HG03025 (cell line): Measurements from ENCODE around the gene INSR.
"Not testable (repeated sequence)": the region's sequence is repeated elsewhere in the genome, so short reads cannot be mapped to it uniquely, and the experiment has no call there.

Experiments used
- ATAC-seq: cut with Tn5 transposase; IDR thresholded peaks from one replicate; pipeline ENCODE4 v1.9.1; 2021; ENCODE audit warnings: mild to moderate bottlenecking, moderate library complexity; ENCODE audit not compliant: unreplicated experiment, low FRiP score

The INSR gene

DNA sequence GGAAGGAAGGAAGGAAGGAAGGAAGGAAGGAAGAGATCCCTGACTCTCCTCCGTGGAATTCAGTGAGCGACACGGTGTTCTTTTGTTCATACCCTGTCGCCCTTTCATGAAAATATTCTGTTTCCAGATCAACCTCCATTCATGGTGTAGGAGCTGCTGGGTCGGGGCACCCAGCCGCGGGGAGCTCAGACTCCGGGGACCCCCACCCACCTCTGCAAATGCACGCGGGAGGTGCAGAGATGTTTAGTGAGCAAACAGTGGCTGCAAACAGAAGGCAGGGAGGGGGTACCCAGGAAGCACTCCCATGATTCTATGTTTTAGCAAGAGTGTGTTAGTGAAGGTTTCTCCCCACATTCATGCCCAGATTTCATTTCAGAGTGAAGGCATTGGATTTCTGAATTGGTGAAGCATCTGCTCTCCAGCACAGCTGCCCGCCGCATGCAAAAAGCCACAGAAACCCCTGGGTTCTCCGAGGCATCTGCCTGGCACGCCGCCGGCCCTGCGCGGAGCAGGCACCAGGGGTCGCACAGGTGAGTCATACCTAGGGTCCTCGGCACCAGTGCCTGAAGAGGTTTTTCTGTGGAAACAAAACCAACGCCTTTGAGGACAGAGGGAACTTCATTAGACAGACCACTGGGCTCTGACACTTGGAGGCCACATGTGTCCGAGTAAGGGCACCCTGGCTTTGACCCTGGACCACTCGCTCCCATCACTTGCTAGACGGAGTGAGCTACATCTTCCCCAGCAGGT, 144.1 kb downstream of the INSR start:
- ATAC-seq: no peak

DNA sequence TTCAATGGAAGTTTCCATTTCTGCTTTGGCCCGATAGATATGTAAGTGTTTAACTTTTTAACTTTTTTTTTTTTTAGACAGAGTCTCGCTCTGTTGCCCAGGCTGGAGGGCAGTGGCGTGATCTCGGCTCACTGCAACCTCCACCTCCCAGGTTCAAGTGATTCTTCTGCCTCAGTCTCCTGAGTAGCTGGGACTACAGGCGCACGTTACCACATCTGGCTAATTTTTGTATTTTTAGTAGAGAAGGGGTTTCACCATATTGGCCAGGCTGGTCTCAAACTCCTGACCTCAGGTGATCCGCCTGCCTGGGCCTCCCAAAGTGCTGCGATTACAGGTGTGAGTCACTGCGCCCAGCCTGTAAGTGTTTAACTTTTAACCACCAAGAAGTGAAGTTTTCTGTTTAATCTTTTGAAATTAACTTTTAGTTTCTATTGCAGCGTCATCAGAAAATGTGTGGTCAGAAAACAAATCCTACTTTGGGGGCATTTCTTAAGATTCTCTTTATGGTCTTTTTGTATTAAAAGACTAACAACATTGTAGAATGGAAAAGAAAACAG, 147.0 kb downstream of the INSR start:
- not testable (repeated sequence) for ATAC-seq

DNA sequence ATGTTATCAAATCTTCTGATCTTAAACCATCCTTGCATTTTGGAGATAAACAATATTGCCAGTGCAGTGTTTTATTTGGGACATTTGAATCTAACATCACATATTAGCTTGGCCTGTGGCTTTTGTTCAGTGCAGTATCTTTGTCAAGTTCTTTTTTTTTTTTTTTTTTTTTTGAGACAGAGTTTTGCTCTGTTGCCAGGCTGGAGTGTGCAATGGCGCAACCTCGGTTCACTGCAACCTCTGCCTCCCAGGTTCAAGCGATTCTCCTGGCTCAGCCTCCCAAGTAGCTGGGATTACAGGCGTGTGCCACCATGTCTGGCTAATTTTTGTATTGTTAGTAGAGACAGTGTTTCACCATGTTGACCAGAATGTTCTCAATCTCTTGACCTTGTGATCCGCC, 148.1 kb downstream of the INSR start:
- ATAC-seq: not testable (repeated sequence)

DNA sequence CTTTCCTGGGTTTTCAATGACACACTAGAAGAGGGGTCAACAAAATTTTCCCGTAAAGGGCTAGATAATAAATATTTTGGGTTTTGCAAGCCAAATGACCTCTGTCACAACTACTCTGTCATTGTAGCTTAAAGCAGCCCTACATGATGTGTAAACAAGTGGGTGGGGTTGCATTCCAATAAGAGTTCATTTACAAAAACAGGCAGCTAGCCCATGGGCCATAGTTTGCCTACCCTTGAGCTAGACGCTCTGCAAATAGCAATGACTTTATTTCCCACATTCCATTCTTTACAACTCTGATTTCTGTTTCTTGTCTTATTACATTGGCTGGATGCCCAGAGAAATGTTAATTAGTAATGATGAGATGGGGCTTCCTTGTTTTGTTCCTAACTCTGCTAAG, 148.7 kb downstream of the INSR start:
- ATAC-seq: no peak

DNA sequence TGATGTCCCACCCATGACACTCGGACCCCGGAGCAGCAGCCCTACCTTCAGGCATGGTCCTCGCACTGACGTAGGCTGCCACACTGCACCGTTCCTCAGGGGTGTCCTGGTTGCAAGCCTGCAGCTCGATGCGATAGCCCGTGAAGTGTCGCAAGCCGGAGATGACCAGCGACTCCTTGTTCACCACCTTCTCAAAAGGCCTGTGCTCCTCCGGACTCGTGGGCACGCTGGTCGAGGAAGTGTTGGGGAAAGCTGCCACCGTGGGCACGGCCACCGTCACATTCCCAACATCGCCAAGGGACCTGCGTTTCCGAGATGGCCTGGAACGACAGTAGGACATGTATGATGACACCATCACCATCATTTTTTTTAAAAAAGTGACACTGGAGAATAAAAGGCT, 151.4 kb downstream of the INSR start:
- no peak for ATAC-seq

DNA sequence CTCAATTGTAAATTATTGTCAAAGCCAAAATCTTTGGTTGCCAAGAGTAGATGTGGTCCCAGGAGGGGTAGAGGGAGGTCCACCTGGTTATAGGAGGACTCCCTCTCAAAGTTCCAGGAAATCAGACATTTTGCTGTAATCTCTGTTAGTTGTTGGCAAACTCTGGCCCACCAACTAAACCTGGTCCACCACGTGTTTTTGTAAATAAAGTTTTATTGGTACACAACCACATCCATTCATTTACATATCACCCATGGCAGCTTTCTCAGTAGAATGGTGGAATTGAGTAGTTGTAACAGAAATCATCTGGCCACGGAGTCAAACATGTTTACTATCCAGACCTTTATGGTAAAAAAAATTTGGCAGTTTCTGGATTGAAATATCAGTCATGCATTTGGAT, 154.1 kb downstream of the INSR start:
- ATAC-seq: no peak

DNA sequence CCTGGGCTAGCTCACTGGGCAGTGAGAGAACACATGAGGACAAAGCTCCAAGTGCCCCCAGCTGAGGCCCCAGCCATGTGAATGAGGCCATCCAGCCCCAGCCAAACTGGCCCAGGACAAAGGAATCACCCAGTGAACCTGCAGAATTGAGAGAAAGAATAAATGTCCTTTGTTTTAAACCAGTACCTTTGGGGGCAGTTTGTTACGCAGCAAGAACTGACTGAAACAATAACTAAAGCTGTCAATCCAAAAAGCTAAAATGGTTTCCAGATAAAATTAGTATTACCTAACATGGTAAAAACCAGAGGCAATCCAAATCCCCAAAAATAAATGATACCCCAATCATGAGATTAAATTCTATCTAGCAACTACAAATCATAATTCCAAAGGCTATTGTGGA, 155.1 kb downstream of the INSR start:
- no peak for ATAC-seq

DNA sequence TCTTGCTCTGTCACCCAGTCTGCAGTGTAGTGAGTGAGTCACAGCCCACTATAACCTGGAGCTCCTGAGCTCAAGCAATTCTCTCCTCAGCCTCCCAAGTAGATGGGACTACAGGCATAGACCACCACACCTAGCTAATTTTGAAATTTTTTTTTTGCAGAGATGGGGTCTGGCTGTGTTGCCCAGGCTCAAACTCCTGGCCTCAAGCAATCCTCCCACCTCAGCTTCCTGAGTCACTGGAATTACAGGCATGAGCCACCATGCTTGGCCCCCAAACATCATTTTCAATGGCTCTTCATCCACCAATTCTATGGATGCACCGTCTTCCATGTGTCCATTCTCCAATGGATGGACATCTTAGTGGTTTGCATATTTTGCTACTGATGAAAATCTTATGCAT, 155.8 kb downstream of the INSR start:
- ATAC-seq: no peak

DNA sequence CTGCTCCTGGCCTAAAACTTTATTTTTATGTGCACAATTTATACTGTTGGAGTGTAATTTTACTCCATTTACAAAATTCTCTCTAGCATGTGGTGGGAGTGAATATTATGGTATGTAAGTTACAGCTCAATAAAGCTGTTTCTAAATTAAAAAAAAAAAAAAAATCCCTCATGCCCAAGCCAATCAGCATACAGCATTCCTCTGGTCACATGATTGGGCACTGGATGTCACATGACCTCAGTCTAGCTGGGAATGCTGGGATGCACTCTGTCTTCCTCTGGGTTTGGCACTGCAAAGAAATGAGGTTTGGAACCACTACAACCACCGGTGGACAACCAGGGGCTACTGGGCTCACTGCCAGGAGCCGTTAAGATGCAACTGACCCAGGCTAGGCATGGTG, 157.1 kb downstream of the INSR start:
- ATAC-seq: no peak

DNA sequence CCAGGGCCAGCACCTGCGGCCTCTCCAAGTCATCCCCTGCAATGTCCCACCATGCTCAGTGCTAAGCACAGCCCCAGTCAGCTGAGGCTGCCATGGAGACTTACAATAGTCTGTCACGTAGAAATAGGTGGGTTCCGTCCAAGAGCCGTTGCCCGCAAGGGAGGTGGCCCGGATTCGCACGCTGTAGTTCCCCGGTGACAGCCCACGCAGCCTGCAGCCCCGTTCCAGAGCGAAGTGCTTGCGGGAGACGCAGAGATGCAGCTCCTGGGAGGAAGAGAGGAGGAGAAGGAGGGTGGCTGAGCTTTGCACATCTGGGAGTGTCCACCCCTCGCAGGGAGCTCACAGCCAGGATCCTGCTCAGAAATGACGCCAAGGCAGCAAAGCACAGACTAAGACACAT, 162.2 kb downstream of the INSR start:
- no peak for ATAC-seq

DNA sequence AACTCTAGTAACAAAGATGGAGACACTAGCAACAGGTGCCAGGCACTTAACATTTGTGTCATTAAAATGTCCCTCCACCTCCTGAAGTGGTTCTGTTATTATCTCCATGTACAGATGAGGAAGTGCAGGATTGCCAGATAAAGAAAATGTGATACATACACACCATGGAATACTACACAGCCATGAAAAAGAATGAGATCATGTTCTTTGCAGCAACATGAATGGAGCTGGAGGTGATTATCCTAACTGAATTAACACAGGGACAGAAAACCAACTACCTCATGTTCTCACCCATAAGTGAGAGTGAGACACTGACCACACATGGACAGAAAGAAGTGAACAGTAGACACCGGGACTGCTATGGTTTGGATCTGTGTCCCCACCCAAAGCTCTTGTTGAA, 164.2 kb downstream of the INSR start:
- no peak for ATAC-seq

DNA sequence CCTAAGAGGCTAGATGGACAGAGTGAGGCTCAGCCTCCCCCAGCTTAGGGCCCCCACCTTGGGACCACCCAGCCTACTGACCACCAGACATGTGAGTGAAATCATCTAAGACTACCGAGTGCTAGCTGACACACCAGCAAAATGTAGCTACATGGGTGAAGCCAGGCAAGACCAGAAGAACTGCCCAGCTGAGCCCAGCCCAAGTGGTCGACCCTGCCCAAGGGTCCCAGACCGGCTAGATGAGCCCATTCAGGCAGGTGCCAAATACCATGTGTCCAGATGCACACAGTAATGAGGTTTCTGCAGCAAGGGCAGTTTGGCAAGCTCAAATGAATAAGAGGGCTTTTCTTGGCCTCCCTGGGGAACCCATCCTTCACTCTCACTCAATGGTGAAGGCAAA, 168.1 kb downstream of the INSR start:
- ATAC-seq: no peak

DNA sequence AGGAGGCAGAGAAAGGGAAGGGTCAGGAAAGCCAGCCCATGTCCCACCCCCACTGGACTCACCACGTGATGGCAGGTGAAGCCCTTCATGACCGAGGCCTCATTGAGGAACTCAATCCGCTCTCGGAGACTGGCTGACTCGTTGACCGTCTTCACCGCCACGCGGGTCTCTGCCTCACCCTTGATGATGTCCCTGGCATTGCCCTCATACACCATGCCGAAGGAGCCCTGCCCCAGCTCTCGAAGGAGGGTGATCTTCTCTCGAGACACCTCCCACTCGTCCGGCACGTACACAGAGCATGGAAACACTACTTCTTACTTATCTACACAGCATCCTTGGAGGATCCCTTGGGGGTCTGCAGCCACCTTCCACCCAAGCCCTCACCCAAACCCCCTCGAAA, 169.0 kb downstream of the INSR start:
- no peak for ATAC-seq

DNA sequence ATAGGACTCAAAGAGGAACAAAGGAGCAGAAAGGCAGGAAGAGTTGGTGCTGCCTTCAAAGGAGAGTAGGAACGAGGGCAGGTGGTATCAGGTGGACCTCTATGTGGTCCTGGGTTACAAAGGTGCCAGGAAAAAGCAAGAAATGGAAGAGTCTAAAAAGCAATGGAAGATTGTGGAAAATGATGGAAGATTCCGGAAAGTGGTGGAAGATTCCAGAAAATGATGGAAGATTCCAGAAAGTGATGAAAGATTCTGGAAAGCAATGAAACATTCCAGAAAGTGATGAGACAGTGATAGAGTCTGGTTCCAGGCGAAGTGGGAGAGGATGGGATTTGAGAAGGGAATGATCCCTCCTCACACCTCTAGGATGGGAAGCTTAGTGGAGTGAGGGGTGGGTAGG, 169.4 kb downstream of the INSR start:
- ATAC-seq: no peak

DNA sequence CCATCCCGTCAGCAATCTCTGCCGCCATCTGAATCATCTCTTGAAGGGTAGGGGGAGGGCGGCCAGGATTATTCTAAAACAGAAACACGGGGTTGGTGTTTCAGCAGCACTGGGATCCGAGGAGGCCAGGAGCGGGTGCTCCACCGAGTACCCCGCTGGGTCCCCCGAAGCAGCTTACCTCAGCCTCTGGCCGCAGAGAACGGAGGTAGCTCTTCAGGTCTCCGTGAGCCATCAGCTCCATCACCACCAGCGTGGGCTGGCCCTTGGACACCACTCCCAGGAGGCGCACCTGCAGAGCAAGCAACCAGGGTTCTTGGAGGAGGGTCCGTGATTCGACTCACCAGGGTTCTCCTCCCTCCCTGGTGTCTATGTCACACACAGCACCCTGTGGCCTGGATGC, 171.5 kb downstream of the INSR start:
- no peak for ATAC-seq

DNA sequence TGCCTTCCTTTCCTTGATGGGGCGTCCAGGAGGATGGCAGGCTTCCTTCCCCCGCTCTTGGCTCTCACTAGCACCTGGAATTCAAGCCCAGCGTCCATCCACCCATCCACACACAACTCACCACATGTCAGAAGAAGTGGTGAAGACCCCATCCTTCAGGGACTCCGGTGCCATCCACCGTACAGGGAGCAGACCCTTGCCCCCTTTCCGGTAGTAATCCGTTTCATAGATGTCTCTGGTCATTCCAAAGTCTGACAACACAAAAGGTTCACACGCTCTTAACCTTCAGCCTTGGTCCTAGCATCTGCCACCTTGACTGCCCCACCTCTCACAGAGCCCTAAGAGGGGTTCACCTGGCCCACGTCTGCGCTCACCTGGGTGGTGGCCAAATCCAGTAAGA, 173.7 kb downstream of the INSR start:
- ATAC-seq: no peak

DNA sequence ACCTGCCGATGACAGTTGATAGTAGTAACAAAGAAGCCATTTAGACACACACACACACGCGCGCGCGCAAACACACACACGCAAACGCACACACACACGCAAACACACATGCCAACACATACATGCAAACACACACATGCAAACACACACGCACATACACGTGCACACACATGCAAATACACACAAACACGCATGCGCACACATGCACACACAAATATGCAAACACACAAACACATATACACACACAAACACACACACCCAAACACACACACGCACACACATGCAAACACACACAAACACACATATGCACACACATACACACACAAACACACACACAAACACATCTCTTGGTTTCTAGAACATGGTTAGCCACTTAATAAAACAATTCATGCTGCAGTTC, 174.6 kb downstream of the INSR start:
- no peak for ATAC-seq

DNA sequence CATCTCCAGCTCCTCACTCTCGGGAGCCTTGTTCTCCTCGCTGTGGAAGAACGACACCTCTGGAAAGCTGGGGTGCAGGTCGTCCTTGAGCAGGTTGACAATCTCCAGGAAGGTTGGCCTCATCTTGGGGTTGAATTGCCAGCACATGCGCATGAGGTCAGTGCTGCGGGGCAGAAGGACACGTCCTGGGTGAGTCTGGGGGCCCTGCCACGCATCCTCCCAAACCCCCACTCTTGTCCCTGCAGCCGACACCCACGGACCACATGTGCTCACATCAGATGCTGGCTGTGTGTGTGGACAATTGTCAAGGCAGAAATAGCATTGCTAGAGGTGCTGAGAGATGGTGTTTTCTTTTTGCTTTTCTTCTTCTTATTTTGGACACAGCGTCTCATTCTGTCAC, 177.0 kb downstream of the INSR start:
- no peak for ATAC-seq

DNA sequence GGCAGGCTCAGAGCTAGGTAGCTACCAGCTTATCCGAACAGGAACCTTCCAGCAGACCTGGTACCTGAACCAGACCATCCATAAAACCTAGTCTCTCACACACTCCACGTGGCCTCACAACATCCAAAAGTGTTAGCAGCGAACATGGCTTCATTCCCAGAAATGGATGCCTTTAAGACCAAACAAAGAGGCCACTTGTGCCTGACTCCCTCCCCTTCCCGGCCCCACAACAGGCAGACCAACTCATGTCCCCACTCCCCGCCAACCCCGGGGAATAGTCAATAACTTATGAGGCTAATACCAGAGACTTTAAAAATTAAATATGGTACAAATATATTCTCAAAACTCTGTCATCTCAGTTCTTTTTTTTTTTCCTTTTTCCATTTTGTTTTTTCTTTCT, 178.5 kb downstream of the INSR start:
- no peak for ATAC-seq

DNA sequence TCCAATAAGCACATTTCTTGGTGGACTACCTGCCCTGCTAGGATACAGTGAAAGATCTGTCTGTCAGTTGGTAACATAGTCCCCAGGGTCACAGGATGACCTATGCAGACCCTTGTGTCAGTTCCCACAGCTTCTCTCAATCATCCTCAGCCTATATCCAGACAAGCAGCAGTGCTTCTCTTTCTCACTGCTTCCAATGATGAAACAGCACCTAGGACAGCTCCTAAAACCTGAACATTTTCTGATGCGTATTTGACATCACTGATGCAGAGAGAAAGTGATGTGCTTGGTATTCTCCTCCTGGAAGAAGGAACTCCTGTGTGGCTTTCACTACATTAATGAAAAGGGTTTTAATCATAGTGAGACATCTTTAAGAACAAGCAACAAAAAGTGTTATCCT, 181.0 kb downstream of the INSR start:
- no peak for ATAC-seq

DNA sequence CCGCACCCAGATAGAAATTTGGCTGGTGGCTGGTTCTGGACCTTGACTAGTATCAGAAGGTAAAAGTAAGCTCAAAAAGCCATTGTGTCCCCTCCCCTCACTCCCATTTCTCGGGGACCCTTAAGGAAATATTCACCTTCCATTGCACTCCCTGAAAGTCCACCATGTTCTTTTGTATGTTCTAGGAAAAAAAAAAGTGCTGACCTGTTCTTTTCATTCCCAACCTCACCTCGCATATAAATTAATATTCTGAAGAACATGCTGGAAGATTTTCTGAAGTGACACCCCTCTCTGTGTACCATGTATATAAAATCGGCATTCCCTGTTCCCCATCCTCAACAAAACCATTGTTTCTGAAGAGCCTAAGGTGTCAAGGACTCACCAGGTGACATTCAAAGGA, 181.5 kb downstream of the INSR start:
- no peak for ATAC-seq

DNA sequence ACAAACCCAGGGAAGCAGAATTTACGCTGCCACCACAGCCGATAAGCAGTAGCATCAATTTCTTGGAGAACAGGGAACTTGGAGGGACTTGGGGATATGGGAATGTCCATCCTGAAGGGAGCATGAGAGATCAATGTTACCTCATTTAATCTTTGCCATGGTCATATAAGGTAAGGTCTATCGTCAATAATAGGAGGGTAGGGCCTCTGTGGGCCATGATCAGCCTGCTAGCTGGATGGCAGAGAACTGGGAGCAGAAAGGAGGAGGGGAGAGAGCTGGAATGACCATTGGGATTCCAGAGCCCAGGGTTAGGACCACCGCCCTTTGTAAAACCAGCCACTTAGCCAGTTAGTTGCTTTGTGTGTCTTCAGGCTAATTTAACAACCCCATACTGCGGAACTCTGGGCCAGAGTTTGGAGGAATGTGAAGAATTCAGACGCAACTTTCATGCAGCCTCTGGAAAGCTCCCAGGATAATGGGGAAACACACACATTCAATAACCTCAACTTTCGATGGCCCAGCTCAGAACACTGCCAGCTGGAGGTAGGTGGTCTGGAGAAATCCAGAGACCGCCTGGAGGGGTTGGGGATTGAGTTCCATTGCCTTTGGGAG, 184.4 kb downstream of the INSR start:
- ATAC-seq: no peak
